Trophoblast cell (in vitro differentiated cells and primary cell): ENCODE measurements around the gene PREX1. TPM values are rescaled to one million over a fixed set of nuclear protein-coding genes. Genes with fewer than 3 reads are reported as not detected.

Experiments
- DNase-seq, 2 donors: peaks; one replicate each; pipeline ENCODE4 v3.0.0-alpha.2; 2016
- H2AFZ ChIP-seq: 2 replicates; pipeline ENCODE4 v1.6.1; 2013; ENCODE audit warnings: low read length, moderate library complexity, mild to moderate bottlenecking; ENCODE audit not compliant: insufficient read depth, poor library complexity
- H2AK5ac ChIP-seq: 2 replicates; pipeline ENCODE4 v1.6.1; 2013; ENCODE audit warnings: mild to moderate bottlenecking, low read length
- H2BK120ac ChIP-seq: 2 replicates; pipeline ENCODE4 v1.6.1; 2013; ENCODE audit warnings: low read length, mild to moderate bottlenecking, moderate library complexity; ENCODE audit not compliant: insufficient read depth, poor library complexity
- H2BK12ac ChIP-seq: 2 replicates; pipeline ENCODE4 v1.6.1; 2013; ENCODE audit warnings: mild to moderate bottlenecking, low read length, moderate library complexity
- H2BK5ac ChIP-seq: 2 replicates; pipeline ENCODE4 v1.6.1; 2013; ENCODE audit warnings: low read length, low read depth, moderate library complexity, mild to moderate bottlenecking; ENCODE audit not compliant: poor library complexity
- H3K14ac ChIP-seq: 2 replicates; pipeline ENCODE4 v1.6.1; 2013; ENCODE audit warnings: mild to moderate bottlenecking, low read length
- H3K18ac ChIP-seq: 2 replicates; pipeline ENCODE4 v1.6.1; 2013; ENCODE audit warnings: mild to moderate bottlenecking, low read length
- H3K23ac ChIP-seq: 2 replicates; pipeline ENCODE4 v1.6.1; 2013; ENCODE audit warnings: low read length
- H3K27ac ChIP-seq: 2 replicates; pipeline ENCODE4 v1.5.1; 2013; ENCODE audit warnings: low read depth, mild to moderate bottlenecking, inconsistent platforms, low read length, moderate library complexity
- H3K27me3 ChIP-seq: 2 replicates; pipeline ENCODE4 v1.6.1; 2013; ENCODE audit warnings: inconsistent platforms, mild to moderate bottlenecking, low read length, moderate library complexity; ENCODE audit not compliant: insufficient read depth
- H3K36me3 ChIP-seq, 2 experiments: 1 replicate in 1 of 2; 2 replicates in 1 of 2; pipeline ENCODE4 v1.6.1; 2013; ENCODE audit warnings: low read length in 2 of 2, mild to moderate bottlenecking in 2 of 2, moderate library complexity in 1 of 2; ENCODE audit not compliant: insufficient read depth in 2 of 2, control insufficient read depth in 1 of 2
- H3K4ac ChIP-seq: 2 replicates; pipeline ENCODE4 v1.6.1; 2013; ENCODE audit warnings: low read depth, mild to moderate bottlenecking, low read length, moderate library complexity
- H3K4me1 ChIP-seq, 2 experiments: 1 replicate in 1 of 2; 2 replicates in 1 of 2; pipeline ENCODE4 v1.6.1; 2013; ENCODE audit warnings: low read length in 2 of 2, mild to moderate bottlenecking in 2 of 2, moderate library complexity in 1 of 2; ENCODE audit not compliant: insufficient read depth in 2 of 2, control insufficient read depth in 1 of 2
- H3K4me2 ChIP-seq: 2 replicates; pipeline ENCODE4 v1.6.1; 2013; ENCODE audit warnings: inconsistent platforms, mild to moderate bottlenecking, low read length, moderate library complexity
- H3K4me3 ChIP-seq: 2 replicates; pipeline ENCODE4 v1.5.1; 2013; ENCODE audit warnings: mild to moderate bottlenecking, low read depth, low read length, inconsistent platforms
- H3K79me1 ChIP-seq: one replicate; pipeline ENCODE4 v1.6.1; 2013; ENCODE audit warnings: low read length
- H3K79me2 ChIP-seq: 2 replicates; pipeline ENCODE4 v1.6.1; 2013; ENCODE audit warnings: low read length, mild to moderate bottlenecking; ENCODE audit not compliant: control insufficient read depth, insufficient read depth, poor library complexity
- H3K9ac ChIP-seq: 2 replicates; pipeline ENCODE4 v1.6.1; 2013; ENCODE audit warnings: mild to moderate bottlenecking, low read length
- H3K9me3 ChIP-seq: 2 replicates; pipeline ENCODE4 v1.6.1; 2013; ENCODE audit warnings: low read depth, mild to moderate bottlenecking, control low read depth, inconsistent platforms, low read length; ENCODE audit not compliant: insufficient read depth
- H4K12ac ChIP-seq: 2 replicates; pipeline ENCODE4 v1.6.1; 2013; ENCODE audit warnings: low read depth, mild to moderate bottlenecking, low read length, moderate library complexity
- H4K8ac ChIP-seq: 2 replicates; pipeline ENCODE4 v1.6.1; 2013; ENCODE audit warnings: low read depth, mild to moderate bottlenecking, low read length, moderate library complexity
- H4K91ac ChIP-seq: one replicate; pipeline ENCODE4 v1.6.1; 2013; ENCODE audit warnings: low read depth, mild to moderate bottlenecking, low read length, moderate library complexity
- WGBS: extraction: QIAGEN DNeasy Blood & Tissue Kit; methylation state at CpG from one replicate; pipeline ENCODE4 v1.1.7; 2013; ENCODE audit warnings: missing lambda C conversion rate; ENCODE audit not compliant: insufficient read length, insufficient coverage; ENCODE audit errors: extremely low coverage; 5-methylcytosine and 5-hydroxymethylcytosine counted together
- polyA plus RNA-seq: library from polyadenylated mRNA; stranded (reverse); fragments of 200-250 nt; gene quantifications from 2 replicates; pipeline ENCODE4 v1.2.3, GENCODE V29; 2013

Gene PREX1
- polyA plus RNA-seq, result 9.3 and 10.5 TPM in 2 replicates

GRCh38 chr20:48827855-48828733 is at the start of gene PREX1:
PREX1 (minus strand) TSS chr20:48827999; CDS start chr20:48827860, 139 bp downstream.
- Histone ChIP-seq H3K14ac (peak within 1 kb of the TSS; percentile 72), H3K27me3 (peaks cover 19% of the 10 kb centered on the region), H3K23ac (no peak within 1 kb of the TSS), H3K79me2 (peaks cover 4% of the 10 kb centered on the region), H3K4me1 (peaks cover 0 to 10% of the 10 kb centered on the region in 2 experiments), H2BK120ac (peak within 1 kb of the TSS; percentile 68), H2AFZ (peak within 1 kb of the TSS; percentile 94), H3K27ac (no peak within 1 kb of the TSS), H3K36me3 (no peaks in the 10 kb centered on the region), H3K79me1 (peaks cover 6% of the 10 kb centered on the region), H3K9ac (no peak within 1 kb of the TSS), H3K4ac (no peak within 1 kb of the TSS), H4K8ac (peak within 1 kb of the TSS; percentile 57), H4K12ac (peak within 1 kb of the TSS; percentile 64), H3K9me3 (no peaks in the 10 kb centered on the region), H2BK12ac (no peak within 1 kb of the TSS), H4K91ac (no peak within 1 kb of the TSS), H3K4me2 (peak within 1 kb of the TSS; percentile 94), H2AK5ac (no peak within 1 kb of the TSS), H3K4me3 (peak within 1 kb of the TSS; percentile 86), H3K18ac (peak within 1 kb of the TSS; percentile 41), H2BK5ac (no peak within 1 kb of the TSS)
- WGBS, result no CpG with 5 or more reads among the region's 128 CpGs
- DNase-seq, result peak; percentile 37 to 71

DNA sequence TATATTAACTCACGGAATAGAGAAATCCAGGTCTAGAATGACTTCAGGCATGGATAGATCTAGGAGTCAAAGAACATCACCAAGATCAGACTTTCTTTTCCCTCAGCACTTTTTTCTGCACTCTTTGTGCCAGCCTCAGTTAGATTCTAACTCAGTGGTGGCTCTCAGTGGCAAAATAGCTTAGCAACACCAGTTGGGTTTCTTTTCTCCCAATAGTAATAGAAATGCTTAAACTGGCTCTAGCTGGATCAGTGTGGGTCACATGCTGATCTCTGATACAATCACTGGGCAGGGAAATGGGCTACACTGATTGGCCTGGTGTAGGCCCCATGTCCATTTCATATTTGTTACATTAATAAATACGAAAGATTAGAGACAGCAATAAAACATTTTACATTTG is 49.5 kb upstream of the PREX1 start:
- Histone ChIP-seq H3K27ac (no peak overlapping the region), H3K23ac (no peak overlapping the region), H3K4me3 (no peak overlapping the region), H4K12ac (no peak overlapping the region), H2BK5ac (no peak overlapping the region), H3K14ac (no peak overlapping the region), H2BK12ac (no peak overlapping the region), H3K79me2 (no peaks in the 10 kb centered on the region), H4K8ac (no peak overlapping the region), H3K79me1 (no peaks in the 10 kb centered on the region), H3K4me1 (no peaks in the 10 kb centered on the region), H3K9me3 (no peaks in the 10 kb centered on the region), H3K4me2 (no peak overlapping the region), H3K27me3 (no peaks in the 10 kb centered on the region), H3K36me3 (no peaks in the 10 kb centered on the region), H2AK5ac (no peak overlapping the region), H4K91ac (no peak overlapping the region), H3K18ac (no peak overlapping the region), H2BK120ac (no peak overlapping the region), H3K9ac (no peak overlapping the region), H2AFZ (no peak overlapping the region), H3K4ac (no peak overlapping the region)
- no CpG with 5 or more reads among the region's 2 CpGs for WGBS
- no peak for DNase-seq

DNA sequence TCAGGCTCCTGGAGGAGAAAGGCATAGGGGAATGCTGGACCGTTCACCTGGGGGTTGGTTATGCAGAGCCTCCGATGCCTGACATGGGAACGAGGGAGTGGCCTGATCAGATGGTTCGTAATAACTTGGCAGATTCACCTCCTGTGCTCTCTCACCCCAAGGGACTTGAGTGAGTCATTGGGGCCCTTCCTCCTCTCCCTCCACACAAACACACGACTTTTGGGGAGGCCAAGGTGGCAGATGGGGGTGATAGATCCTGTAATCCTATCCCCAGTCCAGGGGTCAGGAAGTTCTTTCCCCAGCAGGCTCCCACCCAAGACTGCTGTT is 48.1 kb upstream of the PREX1 start:
- Histone ChIP-seq H4K12ac (no peak overlapping the region), H2BK5ac (no peak overlapping the region), H3K36me3 (no peaks in the 10 kb centered on the region), H2BK120ac (no peak overlapping the region), H3K9ac (no peak overlapping the region), H4K8ac (no peak overlapping the region), H3K79me2 (no peaks in the 10 kb centered on the region), H2AFZ (no peak overlapping the region), H3K4me1 (no peaks in the 10 kb centered on the region), H2AK5ac (no peak overlapping the region), H3K9me3 (no peaks in the 10 kb centered on the region), H3K27ac (no peak overlapping the region), H3K4ac (no peak overlapping the region), H3K4me3 (no peak overlapping the region), H3K14ac (no peak overlapping the region), H3K27me3 (no peaks in the 10 kb centered on the region), H3K18ac (no peak overlapping the region), H3K79me1 (no peaks in the 10 kb centered on the region), H4K91ac (no peak overlapping the region), H3K4me2 (no peak overlapping the region), H3K23ac (no peak overlapping the region), H2BK12ac (no peak overlapping the region)
- WGBS, result no CpG with 5 or more reads among the region's 5 CpGs
- DNase-seq, result no peak

- H2BK120ac ChIP-seq, result no peak overlapping the region
- H2BK5ac ChIP-seq, result no peak overlapping the region
- no peak overlapping the region for H3K27ac ChIP-seq
- H3K4me1 ChIP-seq, result no peaks in the 10 kb centered on the region
- H3K9me3 ChIP-seq, result no peaks in the 10 kb centered on the region
- H3K27me3 ChIP-seq, result no peaks in the 10 kb centered on the region
- H3K4ac ChIP-seq, result no peak overlapping the region
- no peak overlapping the region for H4K91ac ChIP-seq
- no peaks in the 10 kb centered on the region for H3K79me1 ChIP-seq
- DNase-seq, result no peak
- H3K36me3 ChIP-seq, result no peaks in the 10 kb centered on the region
- no peak overlapping the region for H3K18ac ChIP-seq
- no peak overlapping the region for H2AK5ac ChIP-seq
- H3K4me3 ChIP-seq, result no peak overlapping the region
- no peak overlapping the region for H2AFZ ChIP-seq
- H3K4me2 ChIP-seq, result no peak overlapping the region
- H2BK12ac ChIP-seq, result no peak overlapping the region
- WGBS, result 100% methylated on average over 1 of the region's 17 CpGs
- no peak overlapping the region for H4K8ac ChIP-seq
- H4K12ac ChIP-seq, result no peak overlapping the region
- H3K23ac ChIP-seq, result no peak overlapping the region
- H3K14ac ChIP-seq, result no peak overlapping the region
- no peak overlapping the region for H3K9ac ChIP-seq
- no peaks in the 10 kb centered on the region for H3K79me2 ChIP-seq
These were observed 47.6 kb upstream of the PREX1 start for GRCh38 chr20:48875233-48875913.
